ENCODE measurements around the gene ING3.

GRCh38 chr7:120944826-120945562 lies 5.6 kb upstream of the ING3 start:
- TF ChIP-seq CTCF (IDR thresholded peaks at IDR 0.05; ENCODE audit: insufficient read depth, low read length) (no peak), POLR2AphosphoS5 (IDR thresholded peaks at IDR 0.05; ENCODE audit: low read depth) (no peak), GABPA (IDR thresholded peaks at IDR 0.05; ENCODE audit: low read depth) (no peak)
- TF ChIP-seq, protein P1, sequence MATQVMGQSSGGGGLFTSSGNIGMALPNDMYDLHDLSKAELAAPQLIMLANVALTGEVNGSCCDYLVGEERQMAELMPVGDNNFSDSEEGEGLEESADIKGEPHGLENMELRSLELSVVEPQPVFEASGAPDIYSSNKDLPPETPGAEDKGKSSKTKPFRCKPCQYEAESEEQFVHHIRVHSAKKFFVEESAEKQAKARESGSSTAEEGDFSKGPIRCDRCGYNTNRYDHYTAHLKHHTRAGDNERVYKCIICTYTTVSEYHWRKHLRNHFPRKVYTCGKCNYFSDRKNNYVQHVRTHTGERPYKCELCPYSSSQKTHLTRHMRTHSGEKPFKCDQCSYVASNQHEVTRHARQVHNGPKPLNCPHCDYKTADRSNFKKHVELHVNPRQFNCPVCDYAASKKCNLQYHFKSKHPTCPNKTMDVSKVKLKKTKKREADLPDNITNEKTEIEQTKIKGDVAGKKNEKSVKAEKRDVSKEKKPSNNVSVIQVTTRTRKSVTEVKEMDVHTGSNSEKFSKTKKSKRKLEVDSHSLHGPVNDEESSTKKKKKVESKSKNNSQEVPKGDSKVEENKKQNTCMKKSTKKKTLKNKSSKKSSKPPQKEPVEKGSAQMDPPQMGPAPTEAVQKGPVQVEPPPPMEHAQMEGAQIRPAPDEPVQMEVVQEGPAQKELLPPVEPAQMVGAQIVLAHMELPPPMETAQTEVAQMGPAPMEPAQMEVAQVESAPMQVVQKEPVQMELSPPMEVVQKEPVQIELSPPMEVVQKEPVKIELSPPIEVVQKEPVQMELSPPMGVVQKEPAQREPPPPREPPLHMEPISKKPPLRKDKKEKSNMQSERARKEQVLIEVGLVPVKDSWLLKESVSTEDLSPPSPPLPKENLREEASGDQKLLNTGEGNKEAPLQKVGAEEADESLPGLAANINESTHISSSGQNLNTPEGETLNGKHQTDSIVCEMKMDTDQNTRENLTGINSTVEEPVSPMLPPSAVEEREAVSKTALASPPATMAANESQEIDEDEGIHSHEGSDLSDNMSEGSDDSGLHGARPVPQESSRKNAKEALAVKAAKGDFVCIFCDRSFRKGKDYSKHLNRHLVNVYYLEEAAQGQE (IDR thresholded peaks at IDR 0.05; ENCODE audit: insufficient replicate concordance, low read depth): no peak
